Mucosa of descending colon (tissue), 3 donors: Measurements from ENCODE around the gene BORA. TPM values are rescaled to one million over a fixed set of nuclear protein-coding genes. Genes with fewer than 3 reads are reported as not detected.
A peak's percentile ranks its signal among the peaks of the same experiment; 100 is the strongest.
"Not testable (repeated sequence)": the region's sequence is repeated elsewhere in the genome, so short reads cannot be mapped to it uniquely, and the experiment has no call there.

ENCODE experiments used
- ATAC-seq: fragments of 200-7000 bp; cut with Tn5 transposase; one replicate; pipeline ENCODE4 v1.9.1; 2020; ENCODE audit warnings: mild to moderate bottlenecking, moderate library complexity
- DNase-seq, 3 donors: peaks; one replicate each; pipeline ENCODE4 v3.0.0-alpha.2; 2020
- H3K36me3 ChIP-seq: fragments of 200-600 bp; one replicate; pipeline ENCODE4 v1.8.0; 2021; ENCODE audit warnings: low read depth, mild to moderate bottlenecking
- H3K4me1 ChIP-seq: fragments of 200-600 bp; one replicate; pipeline ENCODE4 v1.8.0; 2021; ENCODE audit warnings: low read depth, mild to moderate bottlenecking
- H3K4me3 ChIP-seq: fragments of 200-600 bp; one replicate; pipeline ENCODE4 v1.8.0; 2021; ENCODE audit warnings: mild to moderate bottlenecking
- H3K9me3 ChIP-seq: fragments of 200-600 bp; one replicate; pipeline ENCODE4 v1.8.0; 2021; ENCODE audit warnings: mild to moderate bottlenecking
- intact Hi-C, 2 donors: fragments of 100-400 bp; cut with DNase I in 1 of 2; cut with micrococcal nuclease in 1 of 2; formaldehyde crosslinking; loops; one replicate each; pipeline versions ENCODE4 v1.11.0 to v1.11.1; 2022; cut with DNase I, micrococcal nuclease
- total RNA-seq, 3 donors: library from RNA; stranded (reverse); fragmentation: NEBNext Ultra II Directional in 2 of 3; extraction: Animal tissue kit (Norgen Biotek cat#: 25700) in 2 of 3; gene quantifications; one replicate each; pipeline versions ENCODE4 v1.2.1 to v1.2.4, GENCODE V29; 2021 to 2023
- TF ChIP-seq, protein P1 (sequence below): fragments of 200-600 bp; IDR thresholded peaks from one replicate; pipeline ENCODE4 v1.8.0; 2022; ENCODE audit warnings: antibody characterized with exemption, mild to moderate bottlenecking
- donor health status: DM: no; HTN: no; CAD: no; lungs with moderate emphysema.
- donor health status: DM: no; HTN: no; CAD: no.
- donor health status: DM: no; HTN: yes; CAD: no.

Gene BORA
- total RNA-seq, 3 donors from 2014 or later = 4.3 to 10.7 (median 7.6) TPM

DNA sequence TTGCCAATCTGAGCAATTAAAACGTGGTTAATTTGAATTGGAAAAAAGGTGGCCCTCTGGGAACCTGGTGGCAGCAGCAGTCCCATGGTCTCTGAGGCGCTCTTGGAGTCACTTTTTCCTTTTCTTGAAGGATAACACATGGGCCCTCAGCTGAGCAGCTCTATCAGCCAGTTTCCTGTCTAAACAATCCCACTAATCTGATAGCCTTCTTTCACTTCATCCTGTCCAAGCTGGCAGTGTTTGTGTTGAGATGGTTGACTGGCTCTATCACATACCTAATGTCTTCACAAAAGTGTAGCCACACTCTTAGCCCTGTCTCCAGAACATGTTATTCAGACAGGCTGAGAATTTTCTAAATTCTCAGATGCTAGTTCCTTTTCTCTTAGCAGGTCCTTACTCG, 10.9 kb upstream of the BORA start:
- Histone ChIP-seq H3K4me1 (no peaks in the 10 kb centered on the region), H3K4me3 (no peak overlapping the region), H3K36me3 (no peaks in the 10 kb centered on the region), H3K9me3 (peaks cover 3% of the 10 kb centered on the region)
- ATAC-seq (no peak), DNase-seq (no peak)
- TF ChIP-seq, protein P1, sequence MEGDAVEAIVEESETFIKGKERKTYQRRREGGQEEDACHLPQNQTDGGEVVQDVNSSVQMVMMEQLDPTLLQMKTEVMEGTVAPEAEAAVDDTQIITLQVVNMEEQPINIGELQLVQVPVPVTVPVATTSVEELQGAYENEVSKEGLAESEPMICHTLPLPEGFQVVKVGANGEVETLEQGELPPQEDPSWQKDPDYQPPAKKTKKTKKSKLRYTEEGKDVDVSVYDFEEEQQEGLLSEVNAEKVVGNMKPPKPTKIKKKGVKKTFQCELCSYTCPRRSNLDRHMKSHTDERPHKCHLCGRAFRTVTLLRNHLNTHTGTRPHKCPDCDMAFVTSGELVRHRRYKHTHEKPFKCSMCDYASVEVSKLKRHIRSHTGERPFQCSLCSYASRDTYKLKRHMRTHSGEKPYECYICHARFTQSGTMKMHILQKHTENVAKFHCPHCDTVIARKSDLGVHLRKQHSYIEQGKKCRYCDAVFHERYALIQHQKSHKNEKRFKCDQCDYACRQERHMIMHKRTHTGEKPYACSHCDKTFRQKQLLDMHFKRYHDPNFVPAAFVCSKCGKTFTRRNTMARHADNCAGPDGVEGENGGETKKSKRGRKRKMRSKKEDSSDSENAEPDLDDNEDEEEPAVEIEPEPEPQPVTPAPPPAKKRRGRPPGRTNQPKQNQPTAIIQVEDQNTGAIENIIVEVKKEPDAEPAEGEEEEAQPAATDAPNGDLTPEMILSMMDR = no peak
- intact Hi-C loops = no loop called here

DNA sequence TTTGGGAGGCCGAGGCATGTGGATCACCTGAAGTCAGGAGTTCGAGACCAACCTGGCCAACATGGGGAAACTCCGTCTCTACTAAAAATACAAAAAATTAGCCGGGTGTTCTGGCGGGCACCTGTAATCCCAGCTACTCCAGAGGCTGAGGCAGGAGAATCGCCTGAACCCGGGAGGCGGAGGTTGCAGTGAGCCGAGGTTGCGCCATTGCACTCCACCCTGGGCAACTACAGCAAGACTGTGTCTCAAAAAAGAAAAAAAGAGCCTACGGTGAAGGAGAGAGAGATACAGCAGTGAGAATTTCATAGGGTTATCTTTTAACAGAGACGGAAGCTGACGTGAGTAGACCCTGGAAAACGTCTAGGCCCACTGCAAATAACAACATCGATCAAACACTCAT, 1.5 kb upstream of the BORA start:
- peaks cover 20% of the 10 kb centered on the region for H3K4me1 ChIP-seq
- ATAC-seq, H3K36me3 ChIP-seq, intact Hi-C loops, H3K4me3 ChIP-seq, DNase-seq, H3K9me3 ChIP-seq: not testable (repeated sequence)

DNA sequence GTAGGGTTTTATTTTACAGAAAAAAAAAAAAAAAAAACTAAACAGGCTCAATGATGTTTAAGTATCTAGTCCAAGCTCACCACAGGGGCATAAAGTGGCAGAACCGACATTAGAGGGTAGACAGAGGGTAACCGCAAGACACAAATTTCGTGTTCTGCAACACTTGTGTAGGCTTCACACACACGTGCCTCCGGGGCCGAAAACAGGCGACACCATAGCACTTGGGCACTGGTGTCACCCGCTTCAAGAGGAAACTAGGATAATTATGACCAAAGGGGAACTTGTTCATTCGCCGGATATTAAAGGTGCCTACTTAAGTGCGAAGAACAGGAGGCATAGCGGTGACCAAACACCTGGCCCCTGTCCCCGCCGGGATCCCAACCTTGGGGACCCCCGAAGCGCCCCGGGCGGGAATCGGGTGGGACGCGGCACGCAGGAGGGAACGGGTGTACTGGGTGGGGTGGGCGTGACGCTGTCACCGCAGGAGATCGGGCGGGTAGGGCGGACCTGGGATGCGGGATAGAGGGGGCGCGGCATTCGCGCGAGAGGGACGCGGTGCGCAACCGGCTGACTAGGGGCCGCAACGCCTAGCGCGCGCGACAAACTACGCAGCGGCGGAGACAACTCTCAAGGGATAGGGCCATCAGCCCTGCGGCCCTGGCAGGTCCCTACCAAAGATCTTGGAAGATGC, 852 bp upstream of the BORA start:
- no peaks in the 10 kb centered on the region for H3K9me3 ChIP-seq
- TF ChIP-seq, protein P1 = no peak
- ATAC-seq (peak; percentile 52), DNase-seq (peak; percentile 54 to 83 (median 74))
- H3K36me3 ChIP-seq = no peaks in the 10 kb centered on the region
- intact Hi-C loops = no loop called here
- peaks cover 20% of the 10 kb centered on the region for H3K4me1 ChIP-seq
- peak overlapping the region; percentile 71 for H3K4me3 ChIP-seq

DNA sequence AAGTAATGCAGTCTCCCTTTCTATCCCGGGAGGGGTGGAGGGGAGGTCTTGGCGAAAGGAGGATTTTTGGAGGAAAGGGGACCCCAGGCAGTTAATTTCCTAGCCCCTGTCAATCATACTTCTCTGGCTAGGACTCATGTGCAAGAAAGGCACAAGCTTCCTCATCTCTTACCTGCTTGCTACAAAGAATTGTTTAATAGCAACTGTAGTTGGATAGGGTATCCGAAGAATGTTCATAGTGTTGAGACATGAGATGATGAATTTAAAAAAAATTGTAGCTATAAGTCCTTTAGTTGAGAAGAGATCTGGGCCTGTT, 525 bp downstream of the BORA start:
- ATAC-seq (no peak), DNase-seq (no peak)
- Histone ChIP-seq H3K9me3 (no peaks in the 10 kb centered on the region), H3K4me1 (peaks cover 20% of the 10 kb centered on the region), H3K36me3 (no peaks in the 10 kb centered on the region), H3K4me3 (peak overlapping the region; percentile 71)
- intact Hi-C loops = no loop called here
- TF ChIP-seq, protein P1 = no peak

- Histone ChIP-seq H3K36me3 (no peaks in the 10 kb centered on the region), H3K9me3 (no peaks in the 10 kb centered on the region), H3K4me1 (no peaks in the 10 kb centered on the region), H3K4me3 (no peak overlapping the region)
- ATAC-seq = peak; percentile 87
- intact Hi-C loops = no loop called here
- DNase-seq = peak in 1 of 3 donors; percentile 19
- TF ChIP-seq, protein P1 = no peak
Observed at GRCh38 chr13:72737033-72737432, 9.3 kb downstream of the BORA start.

DNA sequence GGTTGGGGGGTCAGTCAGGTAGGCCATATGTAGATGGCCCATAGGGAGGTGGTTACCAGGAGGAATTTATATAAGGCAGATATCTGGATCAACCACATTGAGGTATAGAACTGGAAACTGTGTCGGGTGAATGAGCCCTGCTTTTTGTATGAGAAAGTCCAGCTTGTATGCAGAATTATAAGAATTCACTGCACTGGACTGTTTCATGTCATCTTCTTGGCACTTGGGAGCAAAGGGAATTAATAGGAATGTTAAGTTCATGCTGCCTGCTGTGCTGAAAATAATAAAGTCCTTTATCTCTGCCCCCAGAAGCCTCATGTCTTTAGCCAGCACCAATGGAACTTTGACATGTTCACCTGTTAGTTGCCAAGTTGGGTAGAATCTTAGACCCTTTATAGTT, 12.3 kb downstream of the BORA start:
- intact Hi-C loops = no loop called here
- DNase-seq (no peak), ATAC-seq (no peak)
- Histone ChIP-seq H3K4me1 (no peaks in the 10 kb centered on the region), H3K9me3 (no peaks in the 10 kb centered on the region), H3K36me3 (no peaks in the 10 kb centered on the region), H3K4me3 (no peak overlapping the region)
- TF ChIP-seq, protein P1 = no peak
